Right lobe of liver (tissue), 4 donors: ENCODE measurements around the gene RTKN2.

Experiments used
- POLR2A ChIP-seq: fragments of 450-650 bp; IDR thresholded peaks from one replicate; pipeline ENCODE4 v1.6.1; 2017; ENCODE audit warnings: antibody characterized with exemption, mild to moderate bottlenecking
- TF ChIP-seq, protein P1 (sequence below), 4 donors: fragments of 200-600 bp in 3 of 4; fragments of 450-650 bp in 1 of 4; IDR thresholded peaks; one replicate each; pipeline versions ENCODE4 v1.5.1 to v1.8.0; 2016 to 2022; ENCODE audit warnings: antibody characterized with exemption in 4 of 4, mild to moderate bottlenecking in 2 of 4
- donor health status: DM: no; HTN: no; CAD: no.
- donor health status: DM: no; HTN: no; CAD: no.
- donor health status: DM: no; HTN: yes; CAD: no.

DNA sequence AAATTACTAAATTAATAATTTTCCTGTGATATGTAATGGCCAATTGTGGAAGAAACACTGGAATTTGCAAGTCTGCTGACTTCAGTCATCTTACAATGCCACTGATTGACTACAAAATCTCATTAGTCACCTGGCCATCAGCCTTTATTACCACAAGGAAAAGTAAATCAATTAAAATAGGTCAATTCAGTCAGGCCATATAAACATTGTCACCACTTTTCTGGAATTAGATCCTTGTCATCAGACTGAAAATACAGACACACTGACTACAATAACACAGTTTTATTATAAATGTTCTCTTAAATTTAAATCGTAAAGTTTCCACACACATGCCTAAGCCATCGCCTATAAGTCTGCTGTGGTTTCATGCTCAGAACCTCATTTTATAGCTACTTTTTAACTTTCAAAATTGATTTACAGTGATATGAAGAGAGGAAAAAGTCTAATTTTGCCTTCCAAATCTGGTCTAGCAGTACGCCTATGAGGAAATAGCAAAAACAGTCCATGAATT lies 54.2 kb downstream of the RTKN2 start:
- TF ChIP-seq, protein P1, sequence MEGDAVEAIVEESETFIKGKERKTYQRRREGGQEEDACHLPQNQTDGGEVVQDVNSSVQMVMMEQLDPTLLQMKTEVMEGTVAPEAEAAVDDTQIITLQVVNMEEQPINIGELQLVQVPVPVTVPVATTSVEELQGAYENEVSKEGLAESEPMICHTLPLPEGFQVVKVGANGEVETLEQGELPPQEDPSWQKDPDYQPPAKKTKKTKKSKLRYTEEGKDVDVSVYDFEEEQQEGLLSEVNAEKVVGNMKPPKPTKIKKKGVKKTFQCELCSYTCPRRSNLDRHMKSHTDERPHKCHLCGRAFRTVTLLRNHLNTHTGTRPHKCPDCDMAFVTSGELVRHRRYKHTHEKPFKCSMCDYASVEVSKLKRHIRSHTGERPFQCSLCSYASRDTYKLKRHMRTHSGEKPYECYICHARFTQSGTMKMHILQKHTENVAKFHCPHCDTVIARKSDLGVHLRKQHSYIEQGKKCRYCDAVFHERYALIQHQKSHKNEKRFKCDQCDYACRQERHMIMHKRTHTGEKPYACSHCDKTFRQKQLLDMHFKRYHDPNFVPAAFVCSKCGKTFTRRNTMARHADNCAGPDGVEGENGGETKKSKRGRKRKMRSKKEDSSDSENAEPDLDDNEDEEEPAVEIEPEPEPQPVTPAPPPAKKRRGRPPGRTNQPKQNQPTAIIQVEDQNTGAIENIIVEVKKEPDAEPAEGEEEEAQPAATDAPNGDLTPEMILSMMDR (IDR thresholded peaks at IDR 0.05) = no peak
- TF ChIP-seq POLR2A = no peak
